Measurements from ENCODE around the gene SLCO2A1.

The SLCO2A1 gene

GRCh38 chr3:133972156-133972555 is 57.6 kb downstream of the SLCO2A1 start:
- H3K9ac ChIP-seq (ENCODE audit: low read length) = no peak overlapping the region
- H2AFZ ChIP-seq (ENCODE audit: low read depth, low read length, severe bottlenecking) = no peak overlapping the region
- H4K20me1 ChIP-seq (ENCODE audit: low read depth, low read length) = no peaks in the 10 kb centered on the region
- H3F3A ChIP-seq (ENCODE audit: insufficient read depth) = no peaks in the 10 kb centered on the region
- H3K27me3 ChIP-seq (ENCODE audit: low read length) = no peaks in the 10 kb centered on the region
- H3K4me2 ChIP-seq (ENCODE audit: low read depth, low read length, poor library complexity, severe bottlenecking) = no peak overlapping the region
- TF ChIP-seq EZH2phosphoT487 (conservative IDR thresholded peaks at IDR 0.05; ENCODE audit: low read length) = no peak
- no peak for TF ChIP-seq CTCF (IDR thresholded peaks at IDR 0.05; ENCODE audit: insufficient read depth, low read length, poor library complexity, severe bottlenecking)
- H3K9me2 ChIP-seq (replicated peaks; ENCODE audit: insufficient read depth, low read length) = no peaks in the 10 kb centered on the region
- no peak overlapping the region for H3K27ac ChIP-seq (ENCODE audit: low read depth, low read length)
- H3K9me3 ChIP-seq (ENCODE audit: insufficient read depth, low read length) = no peaks in the 10 kb centered on the region
- H3K4me3 ChIP-seq (ENCODE audit: insufficient read depth, low read length, poor library complexity, severe bottlenecking) = no peak overlapping the region
- no peaks in the 10 kb centered on the region for H3K79me2 ChIP-seq (ENCODE audit: insufficient read depth, low read length)
- no peaks in the 10 kb centered on the region for H3K36me3 ChIP-seq (ENCODE audit: low read length)

- no peak overlapping the region for H3K27ac ChIP-seq (ENCODE audit: low read depth, low read length)
- TF ChIP-seq EZH2phosphoT487 (conservative IDR thresholded peaks at IDR 0.05; ENCODE audit: low read length) = no peak
- no peak for TF ChIP-seq CTCF (IDR thresholded peaks at IDR 0.05; ENCODE audit: insufficient read depth, low read length, poor library complexity, severe bottlenecking)
- H2AFZ ChIP-seq (ENCODE audit: low read depth, low read length, severe bottlenecking) = no peak overlapping the region
- H3F3A ChIP-seq (ENCODE audit: insufficient read depth) = no peaks in the 10 kb centered on the region
- no peaks in the 10 kb centered on the region for H3K9me3 ChIP-seq (ENCODE audit: insufficient read depth, low read length)
- no peaks in the 10 kb centered on the region for H4K20me1 ChIP-seq (ENCODE audit: low read depth, low read length)
- no peaks in the 10 kb centered on the region for H3K27me3 ChIP-seq (ENCODE audit: low read length)
- H3K9ac ChIP-seq (ENCODE audit: low read length) = no peak overlapping the region
- no peaks in the 10 kb centered on the region for H3K9me2 ChIP-seq (replicated peaks; ENCODE audit: insufficient read depth, low read length)
- H3K79me2 ChIP-seq (ENCODE audit: insufficient read depth, low read length) = no peaks in the 10 kb centered on the region
- H3K4me2 ChIP-seq (ENCODE audit: low read depth, low read length, poor library complexity, severe bottlenecking) = no peak overlapping the region
- no peaks in the 10 kb centered on the region for H3K36me3 ChIP-seq (ENCODE audit: low read length)
- no peak overlapping the region for H3K4me3 ChIP-seq (ENCODE audit: insufficient read depth, low read length, poor library complexity, severe bottlenecking)
Measured at GRCh38 chr3:133970916-133971315, 58.8 kb downstream of the SLCO2A1 start.

- no peaks in the 10 kb centered on the region for H3K9me3 ChIP-seq (ENCODE audit: insufficient read depth, low read length)
- H3K9me2 ChIP-seq (replicated peaks; ENCODE audit: insufficient read depth, low read length) = no peaks in the 10 kb centered on the region
- H3K27ac ChIP-seq (ENCODE audit: low read depth, low read length) = no peak overlapping the region
- no peaks in the 10 kb centered on the region for H3K79me2 ChIP-seq (ENCODE audit: insufficient read depth, low read length)
- no peaks in the 10 kb centered on the region for H4K20me1 ChIP-seq (ENCODE audit: low read depth, low read length)
- H3K27me3 ChIP-seq (ENCODE audit: low read length) = no peaks in the 10 kb centered on the region
- H3K9ac ChIP-seq (ENCODE audit: low read length) = no peak overlapping the region
- H3F3A ChIP-seq (ENCODE audit: insufficient read depth) = no peaks in the 10 kb centered on the region
- H3K4me3 ChIP-seq (ENCODE audit: insufficient read depth, low read length, poor library complexity, severe bottlenecking) = no peak overlapping the region
- no peaks in the 10 kb centered on the region for H3K36me3 ChIP-seq (ENCODE audit: low read length)
- H2AFZ ChIP-seq (ENCODE audit: low read depth, low read length, severe bottlenecking) = no peak overlapping the region
- TF ChIP-seq CTCF (IDR thresholded peaks at IDR 0.05; ENCODE audit: insufficient read depth, low read length, poor library complexity, severe bottlenecking) = no peak
- TF ChIP-seq EZH2phosphoT487 (conservative IDR thresholded peaks at IDR 0.05; ENCODE audit: low read length) = no peak
- no peak overlapping the region for H3K4me2 ChIP-seq (ENCODE audit: low read depth, low read length, poor library complexity, severe bottlenecking)
Measured at GRCh38 chr3:133970339-133970738, 59.4 kb downstream of the SLCO2A1 start.

All from SU-DHL-6 (cell line).